ENCODE data around the gene RFWD3. TPM values are rescaled to one million over a fixed set of nuclear protein-coding genes. Genes with fewer than 3 reads are reported as not detected.
"Not testable (repeated sequence)": the region's sequence is repeated elsewhere in the genome, so short reads cannot be mapped to it uniquely, and the experiment has no call there.

Gene RFWD3
- 30.6 and 35.6 TPM in 2 replicates for total RNA-seq (2014; rRNA removed; shearing (Covaris generic))
- 39.6 and 57.4 TPM in 2 replicates for polyA plus RNA-seq (2014; cell fraction: nucleus; rRNA removed)

DNA sequence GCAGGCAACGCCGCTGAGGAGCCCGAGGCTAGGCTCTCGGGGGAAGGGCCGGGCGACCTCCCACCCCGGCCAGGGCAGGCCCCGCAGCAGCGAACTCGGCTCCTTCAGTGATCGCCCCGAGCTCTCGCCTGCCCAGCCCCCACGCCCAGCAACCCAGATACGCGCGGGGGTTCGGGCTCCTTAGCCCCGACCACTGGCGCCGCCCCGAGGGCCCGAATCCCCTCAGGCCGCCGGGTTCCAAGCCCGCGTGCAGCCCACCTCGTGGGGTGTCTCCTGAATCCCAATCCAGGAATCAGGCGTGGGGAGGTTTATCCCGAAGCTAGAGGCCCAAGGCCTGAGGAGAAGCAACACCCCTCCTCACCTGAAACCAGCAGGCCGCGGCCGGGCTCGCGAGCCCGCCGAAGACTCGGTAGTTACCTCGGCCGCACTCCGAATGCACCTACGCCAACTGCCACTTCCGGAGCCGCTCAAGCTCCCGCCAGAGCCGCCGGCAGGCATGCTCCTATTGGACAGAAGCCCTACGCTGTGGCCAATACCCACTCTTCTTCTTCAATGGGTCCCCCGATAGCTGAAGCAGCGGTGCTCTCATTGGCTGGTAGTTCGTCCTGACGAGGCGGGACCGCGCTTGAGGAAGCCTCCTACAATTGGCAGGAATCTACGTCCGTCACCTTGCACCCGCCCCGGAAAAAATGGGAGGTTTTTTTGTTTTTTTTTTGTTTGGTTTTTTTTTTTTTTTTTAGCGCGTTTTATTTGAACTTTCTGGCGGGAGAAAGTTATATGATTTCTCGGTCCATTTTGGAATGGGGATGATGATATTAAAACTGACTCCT is at the start of gene RFWD3:
TSS of gene RFWD3 (minus strand) at position 453 of the 830 bp plus-strand sequence. CDS start 5,428 bp downstream, outside the sequence.
- DNase-seq (ENCODE audit: extremely low read depth, low read depth): peak; percentile 96

DNA sequence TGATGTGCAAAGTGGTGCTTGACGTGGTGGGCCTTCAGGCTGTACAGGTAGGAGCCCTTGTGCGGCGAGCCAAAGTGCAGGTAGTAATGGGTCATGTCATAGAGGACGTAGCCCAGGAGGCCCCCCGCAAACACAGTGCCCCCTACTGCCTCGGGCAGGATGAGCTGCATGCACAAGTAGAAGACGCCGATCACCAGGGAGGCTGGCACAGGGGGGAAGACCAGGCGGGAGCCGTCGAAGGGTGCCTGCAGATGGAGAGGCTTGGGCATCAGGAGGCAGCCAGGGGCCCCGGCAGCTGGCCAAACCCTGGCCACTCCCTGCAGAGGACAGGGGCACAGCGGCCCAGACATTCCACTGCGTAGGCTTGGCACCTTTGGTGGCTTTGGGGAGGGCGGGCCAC is 49.7 kb upstream of the RFWD3 start:
- no peak for DNase-seq (ENCODE audit: extremely low read depth, low read depth)

- no peak for DNase-seq (ENCODE audit: extremely low read depth, low read depth)
Measured at GRCh38 chr16:74713876-74714275, 47.2 kb upstream of the RFWD3 start.

GRCh38 chr16:74713325-74713724 is 46.6 kb upstream of the RFWD3 start:
- DNase-seq (ENCODE audit: extremely low read depth, low read depth): no peak

GRCh38 chr16:74711938-74712337 is 45.3 kb upstream of the RFWD3 start:
- DNase-seq (ENCODE audit: extremely low read depth, low read depth): no peak

GRCh38 chr16:74710401-74710800 is 43.7 kb upstream of the RFWD3 start:
- no peak for DNase-seq (ENCODE audit: extremely low read depth, low read depth)

GRCh38 chr16:74709441-74709877 is 42.8 kb upstream of the RFWD3 start:
- peak; percentile 70 for DNase-seq (ENCODE audit: extremely low read depth, low read depth)

GRCh38 chr16:74700438-74701225 is 34.0 kb upstream of the RFWD3 start, which contains the start of gene MLKL:
Gene MLKL, minus strand, starts transcription at chr16:74700862. Its CDS starts 5,105 bp downstream, at chr16:74695757.
- peak; percentile 54 for DNase-seq (ENCODE audit: extremely low read depth, low read depth)

DNA sequence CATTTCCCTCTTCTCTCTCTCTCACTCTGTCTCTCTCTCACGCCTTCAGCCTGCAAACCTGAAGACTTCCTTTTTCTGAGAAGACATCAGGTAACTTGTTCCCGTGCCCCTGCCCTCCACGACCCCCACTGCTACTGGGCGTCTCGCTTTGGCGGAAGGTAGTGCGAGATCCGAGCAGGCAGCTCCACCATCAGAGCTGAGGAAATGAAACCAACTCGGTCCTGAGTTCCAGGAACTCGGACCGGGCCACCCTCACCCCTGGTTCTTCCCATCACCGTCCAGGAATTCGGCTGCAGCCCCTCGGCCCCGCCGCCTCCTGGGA is 33.4 kb upstream of the RFWD3 start:
- no peak for DNase-seq (ENCODE audit: extremely low read depth, low read depth)

DNA sequence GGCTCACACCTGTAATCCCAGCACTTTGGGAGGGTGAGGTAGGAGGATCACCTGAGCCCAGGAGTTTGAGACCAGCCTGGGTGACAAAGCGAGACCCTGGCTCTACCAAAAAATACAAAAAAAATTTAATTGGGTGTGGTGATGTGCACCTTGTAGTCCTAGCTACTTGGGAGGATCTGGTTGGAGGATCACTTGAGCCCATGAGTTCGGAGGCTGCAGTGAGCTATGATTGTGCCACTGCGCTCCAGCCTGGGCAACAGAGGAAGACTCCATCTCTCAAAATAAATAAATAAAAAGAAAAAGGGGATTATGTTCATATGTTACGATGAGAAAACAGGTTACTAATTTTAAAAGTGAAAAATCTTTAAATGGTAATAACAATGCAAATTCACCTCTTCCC is 33.0 kb upstream of the RFWD3 start:
- DNase-seq (ENCODE audit: extremely low read depth, low read depth): no peak

GRCh38 chr16:74698222-74698621 is 31.5 kb upstream of the RFWD3 start:
- no peak for DNase-seq (ENCODE audit: extremely low read depth, low read depth)

DNA sequence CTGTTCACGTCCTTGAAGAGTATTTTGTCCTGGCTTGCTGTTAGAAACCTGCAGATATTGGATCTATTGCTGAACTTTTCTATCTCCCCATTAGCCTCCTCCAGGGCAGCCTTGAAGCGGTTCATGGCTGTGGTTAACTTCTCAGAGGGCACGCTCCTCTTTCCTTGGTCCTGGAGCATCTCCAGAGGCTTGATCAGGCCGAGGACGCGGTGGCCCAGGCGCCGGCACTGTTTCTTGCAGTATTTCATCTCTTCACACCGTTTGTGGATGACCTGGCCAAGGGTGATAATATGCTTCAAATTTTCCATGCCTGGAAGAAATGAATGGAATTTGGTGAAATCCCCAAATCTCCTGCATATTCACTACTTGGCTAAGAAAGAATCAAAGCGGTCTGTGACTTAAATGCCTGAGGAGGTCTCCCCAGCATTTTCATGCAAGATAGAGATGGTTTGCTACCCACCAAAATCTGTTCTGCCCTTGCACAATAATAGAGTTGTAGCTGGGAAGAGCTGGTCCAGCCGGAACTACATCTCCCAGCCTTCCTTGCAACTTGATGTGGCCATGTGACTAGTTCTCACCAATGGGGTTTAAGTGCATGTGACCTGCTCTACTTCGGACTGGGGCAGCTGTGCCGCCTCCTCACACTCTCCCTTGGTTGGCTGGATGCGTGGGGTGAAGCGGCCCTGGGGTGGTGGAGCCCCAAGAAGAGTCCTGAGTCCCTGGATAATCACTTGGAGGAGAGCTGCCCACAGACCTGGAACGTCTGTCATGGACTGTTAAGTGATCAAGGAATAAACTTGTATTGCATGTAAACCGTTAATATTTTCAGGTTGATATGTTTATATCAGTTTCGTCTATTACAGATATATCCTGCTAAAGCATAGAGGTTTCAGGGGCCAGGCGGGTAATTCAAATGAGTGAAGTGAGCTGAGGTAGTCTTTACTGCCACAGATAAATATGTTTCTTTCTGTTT is 29.1 kb upstream of the RFWD3 start:
- DNase-seq (ENCODE audit: extremely low read depth, low read depth): peak; percentile 69

DNA sequence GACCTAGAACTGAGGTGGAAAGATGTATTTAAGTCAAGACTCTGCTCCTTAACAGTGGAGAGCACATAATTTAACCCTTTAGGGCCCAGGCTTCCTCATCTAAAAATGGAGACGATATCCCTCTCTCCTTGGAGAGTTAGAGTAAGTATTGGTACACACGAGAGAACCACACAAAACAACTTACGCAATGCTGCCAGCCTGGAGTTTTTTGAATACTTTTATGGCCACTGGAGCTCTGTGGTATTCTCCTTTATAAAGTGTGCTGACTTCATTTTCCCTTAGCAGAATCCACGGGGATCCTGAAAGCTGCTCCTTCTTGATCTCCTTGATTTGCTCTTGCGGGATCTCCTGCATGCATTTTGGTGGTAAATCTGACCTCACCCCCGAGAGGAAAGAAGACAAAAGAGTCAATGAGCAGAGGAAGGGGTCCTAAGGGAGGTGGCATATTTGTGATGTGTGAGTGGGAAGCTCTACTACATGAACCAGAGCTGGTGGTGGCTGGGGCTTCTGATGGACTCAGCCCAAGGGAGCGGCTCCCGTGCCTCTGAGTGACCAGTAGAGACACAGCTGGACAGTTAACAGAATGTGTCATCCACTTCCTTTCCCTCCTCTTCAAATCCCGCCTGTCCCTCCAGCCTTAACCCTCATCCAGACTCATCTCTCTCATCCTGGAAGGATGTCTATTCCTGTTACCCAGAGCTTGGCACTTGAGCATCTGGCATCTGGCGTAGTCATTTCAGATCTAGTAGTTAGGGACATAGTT is 24.6 kb upstream of the RFWD3 start:
- no peak for DNase-seq (ENCODE audit: extremely low read depth, low read depth)

DNA sequence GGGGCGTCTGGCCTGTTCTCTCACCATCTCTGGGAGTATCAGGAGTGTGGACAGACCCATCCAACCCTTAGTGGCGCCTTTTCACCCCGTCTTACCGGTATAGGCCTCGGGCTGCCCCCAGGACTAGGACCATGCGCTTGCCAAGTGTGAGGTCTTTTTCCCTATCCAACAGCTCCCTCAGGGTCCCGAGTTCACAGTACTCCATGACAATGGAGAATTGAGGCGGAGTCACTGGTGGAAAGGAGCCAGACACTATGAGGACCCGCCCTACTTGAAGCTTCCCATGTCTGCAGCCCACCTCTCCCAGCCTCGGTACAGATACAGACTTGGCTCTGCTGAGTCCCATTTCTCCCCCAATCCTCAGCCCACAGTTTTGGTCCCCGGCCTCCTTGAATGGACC is 15.9 kb upstream of the RFWD3 start:
- DNase-seq (ENCODE audit: extremely low read depth, low read depth): no peak

GRCh38 chr16:74680681-74681080 is 14.0 kb upstream of the RFWD3 start:
- DNase-seq (ENCODE audit: extremely low read depth, low read depth): no peak

DNA sequence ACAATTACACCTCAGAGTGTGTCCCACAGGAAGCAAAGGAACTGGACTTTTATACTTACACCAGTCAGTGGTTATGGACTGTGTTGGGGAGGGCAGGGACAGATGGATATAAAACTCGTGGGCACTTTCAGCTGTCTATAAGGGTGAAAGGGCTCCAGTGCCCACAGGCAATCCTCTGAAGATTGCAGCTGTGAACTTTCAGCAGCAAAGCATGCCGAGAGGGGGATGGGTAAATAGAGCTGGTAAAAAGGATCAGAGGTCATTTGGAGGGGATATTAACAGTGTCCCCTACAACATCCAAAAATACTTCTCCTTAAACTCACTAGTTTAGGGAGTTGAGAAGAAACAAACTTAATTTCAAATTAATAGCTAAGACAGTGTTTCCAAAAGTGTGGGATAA is 13.3 kb upstream of the RFWD3 start:
- DNase-seq (ENCODE audit: extremely low read depth, low read depth): no peak

DNA sequence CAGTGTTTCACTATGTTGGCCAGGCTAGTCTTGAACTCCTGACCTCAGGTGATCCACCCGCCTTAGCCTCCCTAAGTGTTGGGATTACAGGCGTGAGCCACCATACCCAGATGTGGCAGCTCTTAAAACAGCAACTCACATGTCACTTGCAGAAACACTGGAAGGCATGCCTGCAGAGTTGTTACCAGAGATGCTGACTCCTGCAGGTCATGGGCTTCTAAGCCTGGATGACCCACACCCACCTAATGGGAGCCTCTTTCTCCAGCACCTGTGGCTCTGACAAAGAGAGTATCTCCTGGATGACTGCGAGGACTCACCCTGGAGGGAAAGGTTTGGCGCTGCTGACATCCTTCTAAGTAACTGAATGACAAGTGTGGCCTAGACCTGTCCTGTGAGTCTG is 11.2 kb upstream of the RFWD3 start:
- DNase-seq (ENCODE audit: extremely low read depth, low read depth): no peak

DNA sequence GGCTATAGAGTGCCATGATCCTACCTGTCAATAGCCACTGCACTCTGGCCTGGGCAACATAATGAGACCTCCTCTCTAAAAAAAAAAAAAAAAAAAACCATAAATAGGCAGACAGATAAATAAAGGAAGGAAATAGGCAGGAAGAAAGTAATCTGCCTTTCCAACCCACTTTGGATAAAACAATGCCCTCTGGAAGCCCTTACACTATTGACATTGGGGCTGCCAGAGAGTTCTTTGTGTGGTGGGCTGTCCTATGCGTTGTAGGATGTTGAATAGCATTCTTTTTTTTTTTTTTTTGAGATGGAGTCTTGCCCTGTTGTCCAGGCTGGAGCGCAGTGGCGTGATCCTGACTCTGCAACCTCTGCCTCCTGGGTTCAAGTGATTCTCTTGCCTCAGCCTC is 7.2 kb upstream of the RFWD3 start:
- DNase-seq (ENCODE audit: extremely low read depth, low read depth): no peak

DNA sequence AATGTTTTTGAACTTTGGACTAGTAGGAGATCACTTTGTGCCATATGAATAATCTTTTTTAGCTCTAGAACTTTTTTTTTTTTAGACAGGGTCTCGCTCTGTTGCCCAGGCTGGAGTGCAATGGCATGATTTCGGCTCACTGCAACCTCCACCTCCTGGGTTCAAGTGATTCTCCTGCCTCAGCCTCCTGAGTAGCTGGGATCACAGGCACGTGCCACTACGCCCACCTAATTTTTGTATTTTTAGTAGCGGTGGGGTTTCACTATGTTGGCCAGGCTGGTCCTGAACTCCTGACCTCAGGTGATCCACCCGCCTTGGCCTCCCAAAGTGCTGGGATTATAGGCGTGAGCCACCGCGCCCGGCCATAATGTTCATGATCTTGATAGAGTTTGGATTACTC is 2.2 kb upstream of the RFWD3 start:
- not testable (repeated sequence) for DNase-seq (ENCODE audit: extremely low read depth, low read depth)

- no peak for DNase-seq (ENCODE audit: extremely low read depth, low read depth)
Measured at GRCh38 chr16:74667255-74667700, 601 bp upstream of the RFWD3 start.
